SU-DHL-6 (cell line): ENCODE measurements around the gene GMPPA.

ENCODE experiments used
- H2AFZ ChIP-seq: fragments of 200-600 bp; sonication (generic); 2 replicates; pipeline ENCODE4 v1.6.1; 2014; ENCODE audit warnings: low read depth, mild to moderate bottlenecking, moderate library complexity, mixed read lengths, antibody characterized with exemption, low read length; ENCODE audit not compliant: severe bottlenecking
- H3F3A ChIP-seq: fragments of 200-600 bp; shearing (Covaris generic); 2 replicates; pipeline ENCODE4 v1.6.0; 2016; ENCODE audit warnings: antibody characterized with exemption, mild to moderate bottlenecking; ENCODE audit not compliant: insufficient read depth
- H3K27ac ChIP-seq: fragments of 200-600 bp; sonication (generic); 2 replicates; pipeline ENCODE4 v1.5.1; 2016; ENCODE audit warnings: low read depth, mild to moderate bottlenecking, low read length, moderate library complexity, mixed read lengths
- H3K27me3 ChIP-seq: fragments of 200-600 bp; sonication (generic), shearing (Covaris generic); 2 replicates; pipeline ENCODE4 v1.6.0; 2014; ENCODE audit warnings: mild to moderate bottlenecking, low read length
- H3K36me3 ChIP-seq: fragments of 200-600 bp; sonication (generic); 2 replicates; pipeline ENCODE4 v1.6.1; 2014; ENCODE audit warnings: mild to moderate bottlenecking, low read length, mixed read lengths
- H3K4me2 ChIP-seq: fragments of 300-600, 200-600 bp; shearing (Covaris generic), sonication (generic); 2 replicates; pipeline ENCODE4 v1.6.0; 2014; ENCODE audit warnings: low read length, low read depth, mild to moderate bottlenecking; ENCODE audit not compliant: poor library complexity, severe bottlenecking
- H3K4me3 ChIP-seq: fragments of 200-600 bp; sonication (generic); 2 replicates; pipeline ENCODE4 v1.5.1; 2014; ENCODE audit warnings: antibody characterized with exemption, low read length, mild to moderate bottlenecking, mixed read lengths; ENCODE audit not compliant: insufficient read depth, poor library complexity, severe bottlenecking
- H3K79me2 ChIP-seq: fragments of 200-600 bp; sonication (generic); 2 replicates; pipeline ENCODE4 v1.6.1; 2014; ENCODE audit warnings: mild to moderate bottlenecking, low read length, moderate library complexity; ENCODE audit not compliant: insufficient read depth
- H3K9ac ChIP-seq: fragments of 200-600 bp; sonication (generic); 2 replicates; pipeline ENCODE4 v1.7.0; 2014; ENCODE audit warnings: mild to moderate bottlenecking, low read length
- H3K9me2 ChIP-seq: fragments of 200-600 bp; sonication (generic); replicated peaks from 2 replicates; pipeline ENCODE4 v1.6.1; 2014; ENCODE audit warnings: low read length; ENCODE audit not compliant: insufficient read depth
- H3K9me3 ChIP-seq: fragments of 200-600 bp; sonication (generic); 2 replicates; pipeline ENCODE4 v1.6.1; 2014; ENCODE audit warnings: low read length, mixed read lengths; ENCODE audit not compliant: insufficient read depth
- H4K20me1 ChIP-seq: fragments of 200-600 bp; sonication (generic); 2 replicates; pipeline ENCODE4 v1.6.1; 2014; ENCODE audit warnings: low read depth, mild to moderate bottlenecking, antibody characterized with exemption, low read length, moderate library complexity, mixed read lengths
- CTCF ChIP-seq: fragments of 200-600 bp; sonication (generic); IDR thresholded peaks from one replicate; pipeline ENCODE4 v1.5.1; 2017; ENCODE audit warnings: antibody characterized with exemption, mild to moderate bottlenecking, low read length, moderate library complexity; ENCODE audit not compliant: insufficient read depth, poor library complexity, severe bottlenecking
- EZH2phosphoT487 ChIP-seq: fragments of 200-600 bp; sonication (generic), shearing (Covaris generic); conservative IDR thresholded peaks from 2 replicates; pipeline ENCODE4 v1.6.1; 2018; ENCODE audit warnings: mild to moderate bottlenecking, antibody characterized with exemption, low read length, moderate library complexity, mixed read lengths

GMPPA gene

GRCh38 chr2:219524817-219525216 lies 26.1 kb downstream of the GMPPA start:
- no peaks in the 10 kb centered on the region for H3F3A ChIP-seq
- H3K4me2 ChIP-seq: no peak overlapping the region
- H2AFZ ChIP-seq: no peak overlapping the region
- H3K27ac ChIP-seq: no peak overlapping the region
- no peaks in the 10 kb centered on the region for H3K9me2 ChIP-seq
- H3K9me3 ChIP-seq: no peaks in the 10 kb centered on the region
- no peaks in the 10 kb centered on the region for H4K20me1 ChIP-seq
- H3K79me2 ChIP-seq: no peaks in the 10 kb centered on the region
- H3K9ac ChIP-seq: no peak overlapping the region
- H3K27me3 ChIP-seq: no peaks in the 10 kb centered on the region
- no peak for TF ChIP-seq EZH2phosphoT487
- TF ChIP-seq CTCF: no peak
- H3K4me3 ChIP-seq: no peak overlapping the region
- no peaks in the 10 kb centered on the region for H3K36me3 ChIP-seq

GRCh38 chr2:219525533-219526232 lies 27.0 kb downstream of the GMPPA start:
- no peak overlapping the region for H3K4me2 ChIP-seq
- no peaks in the 10 kb centered on the region for H3K9me2 ChIP-seq
- no peak overlapping the region for H3K9ac ChIP-seq
- H4K20me1 ChIP-seq: no peaks in the 10 kb centered on the region
- no peaks in the 10 kb centered on the region for H3K9me3 ChIP-seq
- H3K27me3 ChIP-seq: no peaks in the 10 kb centered on the region
- H2AFZ ChIP-seq: no peak overlapping the region
- no peak for TF ChIP-seq CTCF
- TF ChIP-seq EZH2phosphoT487: no peak
- no peak overlapping the region for H3K4me3 ChIP-seq
- no peaks in the 10 kb centered on the region for H3K36me3 ChIP-seq
- no peaks in the 10 kb centered on the region for H3F3A ChIP-seq
- H3K79me2 ChIP-seq: no peaks in the 10 kb centered on the region
- no peak overlapping the region for H3K27ac ChIP-seq

GRCh38 chr2:219526320-219527075 lies 27.8 kb downstream of the GMPPA start:
- Histone ChIP-seq H3K79me2 (no peaks in the 10 kb centered on the region), H3K9ac (no peak overlapping the region), H3K9me3 (no peaks in the 10 kb centered on the region), H3K4me3 (no peak overlapping the region), H2AFZ (no peak overlapping the region), H4K20me1 (no peaks in the 10 kb centered on the region), H3K4me2 (no peak overlapping the region), H3F3A (no peaks in the 10 kb centered on the region), H3K27ac (no peak overlapping the region), H3K36me3 (no peaks in the 10 kb centered on the region), H3K9me2 (no peaks in the 10 kb centered on the region), H3K27me3 (no peaks in the 10 kb centered on the region)
- TF ChIP-seq CTCF: no peak
